ENCODE results near the gene RAB8A. TPM values are rescaled to one million over a fixed set of nuclear protein-coding genes. Genes with fewer than 3 reads are reported as not detected.

The RAB8A gene
- total and polyA plus RNA-seq, 10 donors: 31.5 to 104 (median 81.7) TPM

- whole genome bisulfite sequencing, 5 donors: 70 to 91% (median 83%) methylated on average over 5 to 9 of the region's 9 CpGs
- Histone ChIP-seq H3K4me1 (peaks cover 24 to 84% (median 67%) of the 10 kb centered on the region in 6 donors), H3K27ac (peak overlapping the region; percentile 85 to 100 (median 94)), H3K9me3 (no peaks in the 10 kb centered on the region), H3K36me3 (peaks cover 0 to 6% (median 0%) of the 10 kb centered on the region in 6 donors), H3K27me3 (replicated peaks in 1 of 7) (no peaks in the 10 kb centered on the region), H3K4me3 (peak overlapping the region in 4 of 8 donors; percentile 16 to 70 (median 56))
- no peak for DNase-seq
- TF ChIP-seq POLR2A (IDR thresholded peaks at IDR 0.05) (no peak), CTCF (IDR thresholded peaks at IDR 0.05 in 8 of 11, conservative IDR thresholded peaks at IDR 0.05 in 3 of 11) (no peak), POLR2AphosphoS5 (IDR thresholded peaks at IDR 0.05) (no peak)
- intact Hi-C loops (cut with DNase I; ENCODE audit: low total_unique reads): no loop called here
Measured at GRCh38 chr19:16071072-16071691, 40.5 kb upstream of the RAB8A start.

- Histone ChIP-seq H3K4me3 (no peak overlapping the region), H3K36me3 (peaks cover 0 to 6% (median 0%) of the 10 kb centered on the region in 6 donors), H3K27ac (peak overlapping the region in 7 of 8 donors; percentile 65 to 100 (median 94)), H3K4me1 (peaks cover 31 to 83% (median 73%) of the 10 kb centered on the region in 6 donors), H3K9me3 (no peaks in the 10 kb centered on the region), H3K27me3 (replicated peaks in 1 of 7) (no peaks in the 10 kb centered on the region)
- 68 to 84% (median 81%) methylated on average over 6 to 7 of the region's 7 CpGs for WGBS, 5 donors
- no peak for DNase-seq
- TF ChIP-seq POLR2A (IDR thresholded peaks at IDR 0.05): no peak
- intact Hi-C loops (cut with DNase I; ENCODE audit: low total_unique reads): no loop called here
Measured at GRCh38 chr19:16073481-16073880, 38.2 kb upstream of the RAB8A start.

GRCh38 chr19:16073988-16074387, 37.7 kb upstream of the RAB8A start:
- peak overlapping the region in 7 of 8 donors; percentile 65 to 100 (median 97) for H3K27ac ChIP-seq

GRCh38 chr19:16074488-16075365, 37.0 kb upstream of the RAB8A start:
- no peak overlapping the region for H3K4me3 ChIP-seq
- peaks cover 0 to 6% (median 0%) of the 10 kb centered on the region in 6 donors for H3K36me3 ChIP-seq
- no peaks in the 10 kb centered on the region for H3K27me3 ChIP-seq (replicated peaks in 1 of 7)
- TF ChIP-seq CTCF (IDR thresholded peaks at IDR 0.05 in 8 of 11, conservative IDR thresholded peaks at IDR 0.05 in 3 of 11): no peak
- TF ChIP-seq POLR2AphosphoS5 (IDR thresholded peaks at IDR 0.05): no peak
- no peak for TF ChIP-seq POLR2A (IDR thresholded peaks at IDR 0.05)
- peak overlapping the region in 7 of 8 donors; percentile 95 to 100 (median 99) for H3K27ac ChIP-seq
- WGBS, 5 donors: 87 to 95% (median 93%) methylated on average over 10 of the region's 10 CpGs
- intact Hi-C loops (cut with DNase I; ENCODE audit: low total_unique reads): no loop called here
- no peaks in the 10 kb centered on the region for H3K9me3 ChIP-seq
- peak; percentile 43 for DNase-seq
- peaks cover 36 to 92% (median 80%) of the 10 kb centered on the region in 6 donors for H3K4me1 ChIP-seq

More at GRCh38 chr19:16073988-16074387, 37.7 kb upstream of the RAB8A start:
- no peaks in the 10 kb centered on the region for H3K9me3 ChIP-seq
- no peak for TF ChIP-seq CTCF (IDR thresholded peaks at IDR 0.05 in 8 of 11, conservative IDR thresholded peaks at IDR 0.05 in 3 of 11)
- TF ChIP-seq POLR2AphosphoS5 (IDR thresholded peaks at IDR 0.05): no peak
- no peak for TF ChIP-seq POLR2A (IDR thresholded peaks at IDR 0.05)
- H3K4me1 ChIP-seq: peaks cover 31 to 88% (median 75%) of the 10 kb centered on the region in 6 donors
- 41 to 46% (median 45%) methylated on average over 3 of the region's 3 CpGs for WGBS, 5 donors
- no peak overlapping the region for H3K4me3 ChIP-seq
- DNase-seq: no peak
- no peaks in the 10 kb centered on the region for H3K27me3 ChIP-seq (replicated peaks in 1 of 7)
- H3K36me3 ChIP-seq: peaks cover 0 to 6% (median 0%) of the 10 kb centered on the region in 6 donors
- intact Hi-C loops (cut with DNase I; ENCODE audit: low total_unique reads): no loop called here
